H1 (cell line): ENCODE results near the gene VPS13C. TPM values are rescaled to one million over a fixed set of nuclear protein-coding genes. Genes with fewer than 3 reads are reported as not detected.
A peak's percentile ranks its signal among the peaks of the same experiment; 100 is the strongest.

Source experiments
- ASH2L ChIP-seq: fragments of 200-600, 300-600 bp; sonication (generic); IDR thresholded peaks from one replicate; pipeline ENCODE4 v1.7.1; 2017; ENCODE audit warnings: low read length
- BACH1 ChIP-seq: IDR thresholded peaks from 2 replicates; pipeline ENCODE4 v1.6.1; 2012; ENCODE audit warnings: low read length, improper control_type of control experiment
- BRCA1 ChIP-seq: IDR thresholded peaks from 2 replicates; pipeline ENCODE4 v1.6.1; 2012; ENCODE audit warnings: low read depth, low read length, improper control_type of control experiment
- CHD2 ChIP-seq: IDR thresholded peaks from 2 replicates; pipeline ENCODE4 v1.6.1; 2012; ENCODE audit warnings: low read length, improper control_type of control experiment
- E2F6 ChIP-seq: IDR thresholded peaks from 2 replicates; pipeline ENCODE4 v1.6.1; 2012; ENCODE audit warnings: inconsistent platforms
- EP300 ChIP-seq, 2 experiments: IDR thresholded peaks; 1 replicate in 1 of 2; 2 replicates in 1 of 2; pipeline ENCODE4 v1.6.1; 2011 to 2012; ENCODE audit warnings: low read depth in 2 of 2, low read length in 2 of 2, mild to moderate bottlenecking in 2 of 2, borderline replicate concordance in 1 of 2, inconsistent platforms in 1 of 2, moderate library complexity in 1 of 2
- GABPA ChIP-seq: IDR thresholded peaks from 2 replicates; pipeline ENCODE4 v1.6.1; 2011; ENCODE audit warnings: mild to moderate bottlenecking, low read length, moderate library complexity, borderline replicate concordance; ENCODE audit not compliant: insufficient read depth
- HDAC2 ChIP-seq, 2 experiments: fragments of 300-600 bp in 1 of 2; sonication (generic) in 1 of 2; IDR thresholded peaks; 2 replicates each; pipeline ENCODE4 v1.6.1; 2011 to 2012; ENCODE audit warnings: low read depth in 2 of 2, low read length in 2 of 2, mild to moderate bottlenecking in 2 of 2, moderate library complexity in 2 of 2, borderline replicate concordance in 1 of 2, inconsistent platforms in 1 of 2
- HDAC6 ChIP-seq: IDR thresholded peaks from one replicate; pipeline ENCODE4 v1.7.1; 2012; ENCODE audit warnings: low read depth, mild to moderate bottlenecking, inconsistent platforms, low read length, moderate library complexity
- KDM4A ChIP-seq: IDR thresholded peaks from one replicate; pipeline ENCODE4 v1.7.1; 2012; ENCODE audit warnings: low read depth, mild to moderate bottlenecking, moderate library complexity, low read length, inconsistent platforms; ENCODE audit not compliant: severe bottlenecking
- RAD21 ChIP-seq, 2 experiments: IDR thresholded peaks in 1 of 2; conservative IDR thresholded peaks in 1 of 2; 2 replicates each; pipeline ENCODE4 v1.6.1; 2011; ENCODE audit warnings: low read depth in 2 of 2, low read length in 2 of 2, improper control_type of control experiment in 1 of 2, inconsistent platforms in 1 of 2, mild to moderate bottlenecking in 1 of 2, moderate library complexity in 1 of 2
- SIN3A ChIP-seq, 2 experiments: IDR thresholded peaks in 1 of 2; conservative IDR thresholded peaks in 1 of 2; 2 replicates each; pipeline ENCODE4 v1.6.1; 2011 to 2012; ENCODE audit warnings: low read length in 2 of 2, improper control_type of control experiment in 1 of 2, low read depth in 1 of 2, mild to moderate bottlenecking in 1 of 2
- SP2 ChIP-seq: IDR thresholded peaks from 2 replicates; pipeline ENCODE4 v1.6.1; 2012; ENCODE audit warnings: mild to moderate bottlenecking, low read length, inconsistent platforms
- SP4 ChIP-seq: IDR thresholded peaks from 2 replicates; pipeline ENCODE4 v1.6.1; 2012; ENCODE audit warnings: low read length, inconsistent platforms
- SUZ12 ChIP-seq: fragments of 200-600 bp; sonication (generic); IDR thresholded peaks from 2 replicates; pipeline ENCODE4 v1.6.1; 2012; ENCODE audit warnings: mild to moderate bottlenecking, inconsistent platforms, low read length, moderate library complexity, mixed read lengths
- TCF12 ChIP-seq: IDR thresholded peaks from 2 replicates; pipeline ENCODE4 v1.6.1; 2011; ENCODE audit warnings: low read depth, mild to moderate bottlenecking, low read length
- TEAD4 ChIP-seq: IDR thresholded peaks from 2 replicates; pipeline ENCODE4 v1.6.1; 2012; ENCODE audit warnings: low read depth, low read length, inconsistent platforms, mixed read lengths
- YY1 ChIP-seq: IDR thresholded peaks from 2 replicates; pipeline ENCODE4 v1.6.1; 2011; ENCODE audit warnings: low read depth, mild to moderate bottlenecking, low read length
- polyA plus RNA-seq, 7 experiments: library from polyadenylated mRNA; depleted of rRNA in 3 of 7; stranded (reverse) in 5 of 7; unstranded in 2 of 7; fragments of >200 nt in 5 of 7; fragments of 200-250 nt in 2 of 7; gene quantifications; 1 replicate in 5 of 7; 2 replicates in 1 of 7; 4 replicates in 1 of 7; pipeline versions ENCODE4 v1.2.1 to v1.2.3, GENCODE V29; 2011 to 2013; ENCODE audit warnings: missing spikeins in 2 of 7, mixed read lengths in 2 of 7
- total RNA-seq: library from RNA; stranded (reverse); fragmentation: NEBNext Ultra II Directional; extraction: Animal tissue kit (Norgen Biotek cat#: 25700); gene quantifications from 2 replicates; pipeline ENCODE4 v1.2.1, GENCODE V29; 2021

The VPS13C gene
- total and polyA plus RNA-seq, 2 of the 8 experiments (the other 6 are each of a cell fraction or from before 2014, with no cell fraction given), result 4.8 to 18.8 TPM

GRCh38 chr15:62068071-62068809, 8.0 kb upstream of the VPS13C start (continued):
- TF ChIP-seq SUZ12 (no peak), BACH1 (no peak), HDAC2 (IDR thresholded peaks at IDR 0.05; ENCODE audit: borderline replicate concordance in 1 of 2, low read depth in 2 of 2, low read length in 2 of 2) (no peak), BRCA1 (no peak), E2F6 (peak; percentile 62; the same call in 1 of the 2 replicates), SIN3A (conservative IDR thresholded peaks at IDR 0.05 in 1 of 2, IDR thresholded peaks at IDR 0.05 in 1 of 2; ENCODE audit: low read depth in 1 of 2, low read length in 2 of 2) (0 out of 4 replicates have a peak, but pooled peaks have one; percentile 22 to 26), EP300 (IDR thresholded peaks at IDR 0.05; ENCODE audit: borderline replicate concordance in 1 of 2, low read depth in 2 of 2, low read length in 2 of 2) (no peak), CHD2 (no peak), TEAD4 (no peak), TCF12 (no peak), KDM4A (peak; percentile 78), SP4 (no peak), SP2 (no peak), HDAC6 (no peak), RAD21 (IDR thresholded peaks at IDR 0.05 in 1 of 2, conservative IDR thresholded peaks at IDR 0.05 in 1 of 2; ENCODE audit: low read depth in 2 of 2, low read length in 2 of 2) (peak in 1 of 2 experiments; percentile 10; a peak in 1 of 4 replicates), YY1 (no peak), GABPA (no peak), ASH2L (no peak)
